ENCODE measurements around the gene TBC1D8. TPM values are rescaled to one million over a fixed set of nuclear protein-coding genes. Genes with fewer than 3 reads are reported as not detected.

Gene TBC1D8
- total RNA-seq, 1 experiment from 2014 or later: 5.1 TPM

DNA sequence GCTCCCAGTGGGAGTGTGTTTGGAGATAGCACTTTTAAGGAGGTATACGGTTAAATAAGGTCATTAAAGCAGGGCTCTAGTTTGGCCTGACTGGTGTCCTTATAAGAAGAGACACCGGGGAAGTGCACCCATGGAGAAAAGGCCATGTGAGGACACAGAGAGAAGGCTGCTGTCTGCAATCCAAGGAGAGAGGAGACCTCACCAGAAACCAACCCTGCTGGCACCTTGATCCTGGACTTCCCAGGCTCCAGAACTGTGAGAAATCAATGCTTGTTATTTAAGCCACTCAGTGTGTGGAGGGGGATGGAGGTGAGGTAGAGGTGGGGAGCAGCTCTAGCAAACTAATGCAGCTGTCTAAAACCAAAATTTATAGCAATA is 87.1 kb downstream of the TBC1D8 start:
- H3K4me3 ChIP-seq (ENCODE audit: low read depth, low read length, poor library complexity, severe bottlenecking): no peak overlapping the region
- TF ChIP-seq, protein P1, sequence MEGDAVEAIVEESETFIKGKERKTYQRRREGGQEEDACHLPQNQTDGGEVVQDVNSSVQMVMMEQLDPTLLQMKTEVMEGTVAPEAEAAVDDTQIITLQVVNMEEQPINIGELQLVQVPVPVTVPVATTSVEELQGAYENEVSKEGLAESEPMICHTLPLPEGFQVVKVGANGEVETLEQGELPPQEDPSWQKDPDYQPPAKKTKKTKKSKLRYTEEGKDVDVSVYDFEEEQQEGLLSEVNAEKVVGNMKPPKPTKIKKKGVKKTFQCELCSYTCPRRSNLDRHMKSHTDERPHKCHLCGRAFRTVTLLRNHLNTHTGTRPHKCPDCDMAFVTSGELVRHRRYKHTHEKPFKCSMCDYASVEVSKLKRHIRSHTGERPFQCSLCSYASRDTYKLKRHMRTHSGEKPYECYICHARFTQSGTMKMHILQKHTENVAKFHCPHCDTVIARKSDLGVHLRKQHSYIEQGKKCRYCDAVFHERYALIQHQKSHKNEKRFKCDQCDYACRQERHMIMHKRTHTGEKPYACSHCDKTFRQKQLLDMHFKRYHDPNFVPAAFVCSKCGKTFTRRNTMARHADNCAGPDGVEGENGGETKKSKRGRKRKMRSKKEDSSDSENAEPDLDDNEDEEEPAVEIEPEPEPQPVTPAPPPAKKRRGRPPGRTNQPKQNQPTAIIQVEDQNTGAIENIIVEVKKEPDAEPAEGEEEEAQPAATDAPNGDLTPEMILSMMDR (conservative IDR thresholded peaks at IDR 0.05; ENCODE audit: low read depth, low read length): no peak
- TF ChIP-seq EZH2 (IDR thresholded peaks at IDR 0.05; ENCODE audit: borderline replicate concordance, low read depth, low read length, poor library complexity, severe bottlenecking): no peak
- no peaks in the 10 kb centered on the region for H3K9me3 ChIP-seq (ENCODE audit: low read depth, low read length, poor library complexity, severe bottlenecking)
- ChIA-PET CTCF (no interaction called here), POLR2A (ENCODE audit: low non-redundant PET) (no interaction called here)
- no peak for DNase-seq (ENCODE audit: low spot score)
- intact Hi-C loops (cut with micrococcal nuclease; ENCODE audit: unreplicated experiment): no loop called here
- H3K27me3 ChIP-seq (replicated peaks; ENCODE audit: insufficient read depth, low read depth, low read length, poor library complexity): no peaks in the 10 kb centered on the region
- H3K27ac ChIP-seq (ENCODE audit: low read depth, low read length, poor library complexity, severe bottlenecking): no peak overlapping the region
- no peaks in the 10 kb centered on the region for H3K36me3 ChIP-seq (ENCODE audit: insufficient read depth, low read length, poor library complexity, severe bottlenecking)
- no peaks in the 10 kb centered on the region for H3K4me1 ChIP-seq (ENCODE audit: insufficient read depth, low read length, poor library complexity, severe bottlenecking)
- no TSS peak for BruUV-seq (replicated peaks)

DNA sequence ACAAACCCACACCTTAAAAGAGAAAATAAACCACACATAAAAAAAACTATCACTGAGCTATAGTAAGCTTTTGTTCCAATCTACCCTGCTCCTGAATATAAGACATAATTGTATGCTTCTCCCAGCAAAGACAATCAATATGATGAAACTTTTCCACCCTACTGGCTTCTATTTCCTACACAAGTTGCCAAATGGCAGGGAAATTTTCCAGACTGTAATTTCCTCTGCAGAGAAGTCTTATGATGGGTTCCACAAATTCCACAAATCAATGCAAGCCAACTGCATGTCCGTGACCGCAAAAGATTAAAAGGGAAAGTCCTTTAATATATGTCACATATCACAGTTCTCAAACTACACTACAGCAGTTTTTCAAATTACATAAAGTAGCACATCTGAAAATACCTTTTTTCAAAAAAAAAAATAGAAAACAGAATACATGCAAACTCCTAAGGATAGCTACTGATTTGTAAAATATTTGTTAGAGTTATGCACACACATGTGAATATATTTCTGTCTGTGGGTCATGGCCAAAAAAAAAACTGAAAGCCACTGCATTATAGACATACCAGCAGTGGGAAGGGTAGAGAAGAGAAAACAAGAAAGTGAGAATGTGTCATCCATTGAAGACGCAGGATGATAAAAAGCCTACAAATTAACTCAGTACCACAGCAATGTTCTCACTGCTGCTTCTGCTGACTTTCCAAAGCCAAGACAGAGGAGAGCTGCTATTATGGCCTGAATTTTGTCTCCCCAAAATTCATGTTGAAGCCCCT is 87.6 kb downstream of the TBC1D8 start:
- DNase-seq (ENCODE audit: low spot score): no peak
- intact Hi-C loops (cut with micrococcal nuclease; ENCODE audit: unreplicated experiment): no loop called here
- ChIA-PET POLR2A (ENCODE audit: low non-redundant PET) (no interaction called here), CTCF (no interaction called here)
- no peak for TF ChIP-seq EZH2 (IDR thresholded peaks at IDR 0.05; ENCODE audit: borderline replicate concordance, low read depth, low read length, poor library complexity, severe bottlenecking)
- TF ChIP-seq, protein P1 (conservative IDR thresholded peaks at IDR 0.05; ENCODE audit: low read depth, low read length): no peak
- no TSS peak for BruUV-seq (replicated peaks)
- Histone ChIP-seq H3K27ac (ENCODE audit: low read depth, low read length, poor library complexity, severe bottlenecking) (no peak overlapping the region), H3K9me3 (ENCODE audit: low read depth, low read length, poor library complexity, severe bottlenecking) (no peaks in the 10 kb centered on the region), H3K4me3 (ENCODE audit: low read depth, low read length, poor library complexity, severe bottlenecking) (no peak overlapping the region), H3K27me3 (replicated peaks; ENCODE audit: insufficient read depth, low read depth, low read length, poor library complexity) (no peaks in the 10 kb centered on the region), H3K36me3 (ENCODE audit: insufficient read depth, low read length, poor library complexity, severe bottlenecking) (no peaks in the 10 kb centered on the region), H3K4me1 (ENCODE audit: insufficient read depth, low read length, poor library complexity, severe bottlenecking) (no peaks in the 10 kb centered on the region)

DNA sequence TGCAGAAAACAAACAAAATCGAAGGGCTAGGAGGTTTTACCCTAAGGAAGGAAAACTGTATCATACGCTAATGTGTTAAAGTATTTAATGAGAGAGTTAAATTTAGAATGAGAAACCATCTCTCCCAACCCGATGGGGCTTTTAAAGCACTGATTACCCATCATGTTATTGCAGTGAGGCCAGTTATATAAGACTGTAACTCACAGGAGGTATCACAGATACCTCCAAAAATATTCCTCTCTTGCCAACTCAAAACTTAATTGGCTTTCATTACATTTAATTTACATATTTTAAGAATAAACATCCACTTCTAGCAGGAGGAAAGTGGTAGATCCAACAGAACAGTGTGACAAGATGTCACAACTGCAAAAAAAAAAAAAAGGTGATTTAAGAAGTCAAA is 92.8 kb downstream of the TBC1D8 start:
- BruUV-seq (replicated peaks): no TSS peak
- intact Hi-C loops (cut with micrococcal nuclease; ENCODE audit: unreplicated experiment): no loop called here
- ChIA-PET CTCF (no interaction called here), POLR2A (ENCODE audit: low non-redundant PET) (no interaction called here)
- no peaks in the 10 kb centered on the region for H3K27me3 ChIP-seq (replicated peaks; ENCODE audit: insufficient read depth, low read depth, low read length, poor library complexity)
- H3K36me3 ChIP-seq (ENCODE audit: insufficient read depth, low read length, poor library complexity, severe bottlenecking): no peaks in the 10 kb centered on the region
- DNase-seq (ENCODE audit: low spot score): no peak
- TF ChIP-seq, protein P1 (conservative IDR thresholded peaks at IDR 0.05; ENCODE audit: low read depth, low read length): no peak
- no peak for TF ChIP-seq EZH2 (IDR thresholded peaks at IDR 0.05; ENCODE audit: borderline replicate concordance, low read depth, low read length, poor library complexity, severe bottlenecking)
- no peaks in the 10 kb centered on the region for H3K9me3 ChIP-seq (ENCODE audit: low read depth, low read length, poor library complexity, severe bottlenecking)
- H3K4me3 ChIP-seq (ENCODE audit: low read depth, low read length, poor library complexity, severe bottlenecking): no peak overlapping the region
- H3K27ac ChIP-seq (ENCODE audit: low read depth, low read length, poor library complexity, severe bottlenecking): no peak overlapping the region
- no peaks in the 10 kb centered on the region for H3K4me1 ChIP-seq (ENCODE audit: insufficient read depth, low read length, poor library complexity, severe bottlenecking)

All from A673 (cell line).